Endothelial cell of umbilical vein (primary cell): ENCODE results near the gene MROH2A. TPM values are rescaled to one million over a fixed set of nuclear protein-coding genes. Genes with fewer than 3 reads are reported as not detected.

Experiments used
- BruUV-seq: library from RNA; stranded (reverse); fragments of 400-500 nt; replicated peaks from 2 replicates; lab custom pipeline; 2021; lab: Mats Ljungman, UMichigan
- CTCF ChIA-PET: fragments of 300-600, 350-600 bp; sonication (Branson Sonifier 250); formaldehyde crosslinking; loops from one replicate; lab custom pipeline; 2021; ENCODE audit warnings: antibody characterized with exemption, inconsistent platforms; lab: Charles Lee
- POLR2A ChIA-PET: fragments of 300-600, 350-600 bp; sonication (Branson Sonifier 250); formaldehyde crosslinking; loops from one replicate; lab custom pipeline; 2021; ENCODE audit warnings: antibody characterized with exemption, inconsistent platforms; lab: Charles Lee
- DNase-seq: peaks from one replicate; pipeline ENCODE4 v3.0.0-alpha.2; 2011; ENCODE audit warnings: low read depth, low spot score
- FAIRE-seq: peaks from 2 replicates; lab custom pipeline; 2011; peaks lifted over from hg19 to GRCh38; lab: Jason Lieb, UNC
- H2AFZ ChIP-seq: 2 replicates; pipeline ENCODE4 v1.6.0; 2012; ENCODE audit warnings: low read depth, low read length, control low read depth, inconsistent platforms
- H3K27ac ChIP-seq: 2 replicates; pipeline ENCODE4 v1.5.1; 2011; ENCODE audit warnings: low read depth, mild to moderate bottlenecking, control low read depth, low read length, moderate library complexity; ENCODE audit not compliant: insufficient read depth
- H3K27me3 ChIP-seq, 2 experiments: 2 replicates each; pipeline versions ENCODE4 v1.6.0 to v1.6.1; 2011; ENCODE audit warnings: low read length in 2 of 2, mixed read lengths in 1 of 2; ENCODE audit not compliant: control insufficient read depth in 2 of 2, insufficient read depth in 2 of 2
- H3K36me3 ChIP-seq, 2 experiments: 2 replicates in 1 of 2; 3 replicates in 1 of 2; pipeline ENCODE4 v1.5.1; 2011; ENCODE audit warnings: low read length in 2 of 2, mild to moderate bottlenecking in 1 of 2, moderate library complexity in 1 of 2; ENCODE audit not compliant: control insufficient read depth in 2 of 2, insufficient read depth in 2 of 2; ENCODE audit errors: extremely low read depth in 1 of 2
- H3K4me1 ChIP-seq: 3 replicates; pipeline ENCODE4 v1.5.1; 2011; ENCODE audit warnings: mild to moderate bottlenecking, low read length; ENCODE audit not compliant: control insufficient read depth, insufficient read depth; ENCODE audit errors: extremely low read depth
- H3K4me2 ChIP-seq: 2 replicates; pipeline ENCODE4 v1.6.1; 2011; ENCODE audit warnings: low read length, control low read depth, mixed read lengths; ENCODE audit not compliant: insufficient read depth
- H3K4me3 ChIP-seq, 3 experiments: fragments of 200-600 bp in 1 of 3; sonication (generic), shearing (Covaris generic) in 1 of 3; replicated peaks in 1 of 3; 2 replicates each; pipeline ENCODE4 v1.5.1; 2011 to 2016; ENCODE audit warnings: control low read depth in 3 of 3, low read length in 3 of 3, mild to moderate bottlenecking in 2 of 3, inconsistent platforms in 1 of 3, low read depth in 1 of 3, moderate library complexity in 1 of 3; ENCODE audit not compliant: insufficient read depth in 1 of 3
- H3K79me2 ChIP-seq: 2 replicates; pipeline ENCODE4 v1.6.0; 2012; ENCODE audit warnings: low read length, inconsistent platforms; ENCODE audit not compliant: control insufficient read depth, insufficient read depth
- H3K9ac ChIP-seq: replicated peaks from 2 replicates; pipeline ENCODE3; 2011; ENCODE audit warnings: low read length, control low read depth; ENCODE audit not compliant: insufficient read depth; ENCODE audit errors: extremely low read depth
- H3K9me1 ChIP-seq: replicated peaks from 3 replicates; pipeline ENCODE4 v1.6.0; 2011; ENCODE audit warnings: mild to moderate bottlenecking, low read length; ENCODE audit not compliant: control insufficient read depth, insufficient read depth; ENCODE audit errors: extremely low read depth
- H3K9me3 ChIP-seq: replicated peaks from 2 replicates; pipeline ENCODE4 v1.5.1; 2012; ENCODE audit warnings: low read length, inconsistent platforms; ENCODE audit not compliant: control insufficient read depth, insufficient read depth
- H4K20me1 ChIP-seq: replicated peaks from 2 replicates; pipeline ENCODE3; 2011; ENCODE audit warnings: mild to moderate bottlenecking, low read length; ENCODE audit not compliant: control insufficient read depth, insufficient read depth; ENCODE audit errors: extremely low read depth
- EZH2 ChIP-seq: IDR thresholded peaks from 2 replicates; pipeline ENCODE4 v1.6.1; 2012; ENCODE audit warnings: borderline replicate concordance, low read depth, mild to moderate bottlenecking, moderate library complexity, low read length, inconsistent platforms; ENCODE audit not compliant: severe bottlenecking
- FOS ChIP-seq: IDR thresholded peaks from 2 replicates; pipeline ENCODE4 v1.6.1; 2011; ENCODE audit warnings: mild to moderate bottlenecking, low read length, moderate library complexity, borderline replicate concordance; ENCODE audit not compliant: insufficient read depth
- JUN ChIP-seq: IDR thresholded peaks from 2 replicates; pipeline ENCODE4 v1.6.1; 2011; ENCODE audit warnings: borderline replicate concordance, low read depth; ENCODE audit not compliant: insufficient read length, insufficient read depth
- MYC ChIP-seq: IDR thresholded peaks from one replicate; pipeline ENCODE4 v1.6.1; 2011; ENCODE audit warnings: mild to moderate bottlenecking, low read depth, low read length
- dilution Hi-C: fragments of 300-500 bp; cut with MboI; formaldehyde crosslinking; loops from one replicate; pipeline ENCODE4 v1.15.0; 2019; ENCODE audit warnings: low sequenced_read_pairs; ENCODE audit not compliant: extremely low pct_ligation_motif_present
- intact Hi-C: fragments of 100-400 bp; cut with micrococcal nuclease; formaldehyde crosslinking; loops from one replicate; pipeline ENCODE4 v1.10.0; 2022
- polyA plus RNA-seq, 4 experiments: library from polyadenylated mRNA; depleted of rRNA in 3 of 4; stranded (reverse) in 3 of 4; unstranded in 1 of 4; fragments of >200 nt; gene quantifications; 2 replicates each; pipeline versions ENCODE4 v1.2.1 to v1.2.3, GENCODE V29; 2011 to 2012; ENCODE audit warnings: missing spikeins in 1 of 4
- total RNA-seq: library from RNA; stranded (reverse); gene quantifications from 2 replicates; pipeline ENCODE4 v1.2.3, GENCODE V29; 2021
- TF ChIP-seq, protein P1 (sequence below), 2 donors: IDR thresholded peaks; 1 replicate in 1 of 2; 2 replicates in 1 of 2; pipeline ENCODE4 v1.5.1; 2011; ENCODE audit warnings: low read length in 2 of 2, mild to moderate bottlenecking in 2 of 2, moderate library complexity in 2 of 2, control low read depth in 1 of 2, inconsistent platforms in 1 of 2, low read depth in 1 of 2; ENCODE audit not compliant: insufficient read depth in 1 of 2; ENCODE audit errors: extremely low read depth in 1 of 2

MROH2A gene
- total and polyA plus RNA-seq, 2 donors (not counting 3 experiments of a cell fraction or from before 2014, with no cell fraction given) = not detected

DNA sequence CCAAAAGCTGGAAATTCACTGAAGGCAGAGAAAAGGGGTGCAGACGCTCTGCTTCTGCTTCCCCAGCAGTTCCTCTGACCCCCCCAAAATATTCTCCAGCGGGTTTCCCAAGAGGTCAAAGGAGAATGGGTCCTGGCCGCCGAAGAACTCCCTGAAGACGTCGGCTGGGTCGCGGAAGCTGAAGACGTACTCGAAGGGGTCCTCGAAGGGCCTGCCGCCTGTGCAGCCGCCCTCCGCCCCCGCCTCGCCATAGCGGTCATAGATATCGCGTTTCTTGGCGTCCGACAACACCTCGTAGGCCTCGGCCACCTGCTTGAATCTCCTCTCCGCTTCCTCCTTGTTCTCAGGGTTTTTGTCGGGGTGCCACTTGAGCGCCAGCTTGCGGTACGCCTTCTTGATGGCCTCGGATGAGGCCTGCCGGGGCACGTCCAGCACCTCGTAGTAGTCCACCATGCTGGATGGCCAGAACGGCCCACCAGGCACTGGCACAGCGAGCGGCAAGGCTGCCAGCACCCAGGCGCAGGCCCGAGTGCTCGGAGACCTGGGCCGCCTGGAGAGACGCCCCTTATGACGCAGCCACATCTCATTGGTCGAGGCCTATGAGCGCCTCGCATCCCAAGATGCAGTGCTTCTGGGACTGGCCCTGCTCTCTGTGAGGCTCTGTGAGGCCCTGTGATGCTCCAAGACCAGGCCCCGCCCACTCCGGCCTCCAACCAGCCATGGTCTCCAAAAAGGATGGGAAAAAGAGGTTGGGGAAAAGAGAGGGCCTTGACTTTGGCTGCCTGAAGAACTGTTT is 34.5 kb upstream of the MROH2A start:
- Histone ChIP-seq H3K79me2 (no peaks in the 10 kb centered on the region), H3K4me1 (no peaks in the 10 kb centered on the region), H3K9me1 (no peaks in the 10 kb centered on the region), H3K27me3 (peaks cover 0 to 2% of the 10 kb centered on the region in 2 experiments), H3K9ac (no peak overlapping the region), H3K36me3 (no peaks in the 10 kb centered on the region), H3K9me3 (no peaks in the 10 kb centered on the region), H2AFZ (no peak overlapping the region), H3K4me2 (no peak overlapping the region), H4K20me1 (no peaks in the 10 kb centered on the region), H3K27ac (no peak overlapping the region), H3K4me3 (no peak overlapping the region)
- DNase-seq (no peak), FAIRE-seq (no peak)
- POLR2A ChIA-PET = no interaction called here
- intact Hi-C loops = no loop called here
- BruUV-seq = no TSS peak
- dilution Hi-C loops = no loop called here
- CTCF ChIA-PET = no interaction called here
- no peak for TF ChIP-seq FOS
- TF ChIP-seq, protein P1, sequence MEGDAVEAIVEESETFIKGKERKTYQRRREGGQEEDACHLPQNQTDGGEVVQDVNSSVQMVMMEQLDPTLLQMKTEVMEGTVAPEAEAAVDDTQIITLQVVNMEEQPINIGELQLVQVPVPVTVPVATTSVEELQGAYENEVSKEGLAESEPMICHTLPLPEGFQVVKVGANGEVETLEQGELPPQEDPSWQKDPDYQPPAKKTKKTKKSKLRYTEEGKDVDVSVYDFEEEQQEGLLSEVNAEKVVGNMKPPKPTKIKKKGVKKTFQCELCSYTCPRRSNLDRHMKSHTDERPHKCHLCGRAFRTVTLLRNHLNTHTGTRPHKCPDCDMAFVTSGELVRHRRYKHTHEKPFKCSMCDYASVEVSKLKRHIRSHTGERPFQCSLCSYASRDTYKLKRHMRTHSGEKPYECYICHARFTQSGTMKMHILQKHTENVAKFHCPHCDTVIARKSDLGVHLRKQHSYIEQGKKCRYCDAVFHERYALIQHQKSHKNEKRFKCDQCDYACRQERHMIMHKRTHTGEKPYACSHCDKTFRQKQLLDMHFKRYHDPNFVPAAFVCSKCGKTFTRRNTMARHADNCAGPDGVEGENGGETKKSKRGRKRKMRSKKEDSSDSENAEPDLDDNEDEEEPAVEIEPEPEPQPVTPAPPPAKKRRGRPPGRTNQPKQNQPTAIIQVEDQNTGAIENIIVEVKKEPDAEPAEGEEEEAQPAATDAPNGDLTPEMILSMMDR (IDR thresholded peaks at IDR 0.05; ENCODE audit: extremely low read depth in 1 of 2, insufficient read depth in 1 of 2, low read depth in 1 of 2, low read length in 2 of 2) = no peak
- no peak for TF ChIP-seq EZH2
- no peak for TF ChIP-seq MYC
- TF ChIP-seq JUN = no peak
